ENCODE data around the gene RNU1-2. TPM values are rescaled to one million over a fixed set of nuclear protein-coding genes. Genes with fewer than 3 reads are reported as not detected.
A peak's percentile ranks its signal among the peaks of the same experiment; 100 is the strongest.

Gene RNU1-2
- total and polyA plus RNA-seq, 8 donors, result under 0.01 to 9,966 (median under 0.01) TPM; not detected in 3

- peak overlapping the region in 4 of 5 donors; percentile 88 to 98 (median 91) for H3K27ac ChIP-seq
- intact Hi-C loops (cut with DNase I; ENCODE audit: low total_unique reads), result no loop called here
- H3K36me3 ChIP-seq, result no peaks in the 10 kb centered on the region
- no peak for TF ChIP-seq CTCF (IDR thresholded peaks at IDR 0.05)
- TF ChIP-seq EP300 (IDR thresholded peaks at IDR 0.05), result no peak
- TF ChIP-seq POLR2A (IDR thresholded peaks at IDR 0.05), result no peak
- no peak for TF ChIP-seq POLR2AphosphoS5 (IDR thresholded peaks at IDR 0.05)
- H3K4me3 ChIP-seq, result peak overlapping the region; percentile 38 to 47 (median 46)
- no peaks in the 10 kb centered on the region for H3K27me3 ChIP-seq
- H3K9me3 ChIP-seq, result peaks cover 0 to 15% (median 5%) of the 10 kb centered on the region in 4 donors
- DNase-seq, result peak in 1 of 2 donors; percentile 41
- H3K4me1 ChIP-seq, result peaks cover 0 to 19% (median 18%) of the 10 kb centered on the region in 4 donors
Measured at GRCh38 chr1:16903458-16903796, 7.6 kb downstream of the RNU1-2 start.

- Histone ChIP-seq H3K4me3 (peak overlapping the region; percentile 38 to 47 (median 46)), H3K9me3 (peaks cover 0 to 15% (median 5%) of the 10 kb centered on the region in 4 donors), H3K27me3 (no peaks in the 10 kb centered on the region), H3K4me1 (peaks cover 0 to 19% (median 18%) of the 10 kb centered on the region in 4 donors), H3K36me3 (no peaks in the 10 kb centered on the region), H3K27ac (peak overlapping the region; percentile 88 to 98 (median 92))
- intact Hi-C loops (cut with DNase I; ENCODE audit: low total_unique reads), result no loop called here
- TF ChIP-seq POLR2A (IDR thresholded peaks at IDR 0.05) (no peak), EP300 (IDR thresholded peaks at IDR 0.05) (peak; percentile 28), CTCF (IDR thresholded peaks at IDR 0.05) (peak in 1 of 7 experiments; percentile 19), POLR2AphosphoS5 (IDR thresholded peaks at IDR 0.05) (peak in 2 of 3 donors; percentile 62 to 87)
- peak; percentile 99 to 100 for DNase-seq
- 0 to 1% (median 1%) methylated on average over 27 of the region's 27 CpGs for WGBS, 5 donors
Measured at GRCh38 chr1:16904560-16905109, 8.9 kb downstream of the RNU1-2 start.

- Histone ChIP-seq H3K27me3 (no peaks in the 10 kb centered on the region), H3K4me1 (peaks cover 0 to 19% (median 18%) of the 10 kb centered on the region in 4 donors), H3K9me3 (peaks cover 0 to 15% (median 5%) of the 10 kb centered on the region in 4 donors), H3K4me3 (peak overlapping the region; percentile 38 to 47 (median 46)), H3K36me3 (no peaks in the 10 kb centered on the region), H3K27ac (peak overlapping the region; percentile 88 to 98 (median 92))
- DNase-seq, result no peak
- 4 to 8% (median 6%) methylated on average over 12 of the region's 12 CpGs for WGBS, 5 donors
- intact Hi-C loops (cut with DNase I; ENCODE audit: low total_unique reads), result no loop called here
- TF ChIP-seq POLR2AphosphoS5 (IDR thresholded peaks at IDR 0.05), result peak; percentile 90 to 100 (median 99)
- no peak for TF ChIP-seq EP300 (IDR thresholded peaks at IDR 0.05)
- peak in 3 of 4 donors; percentile 10 to 99 (median 96) for TF ChIP-seq POLR2A (IDR thresholded peaks at IDR 0.05)
Measured at GRCh38 chr1:16905110-16905867, 9.5 kb downstream of the RNU1-2 start.

- peaks cover 0 to 15% (median 5%) of the 10 kb centered on the region in 4 donors for H3K9me3 ChIP-seq
- H3K4me1 ChIP-seq, result peaks cover 0 to 19% (median 16%) of the 10 kb centered on the region in 4 donors
- no peak for DNase-seq
- no peak for TF ChIP-seq CTCF (IDR thresholded peaks at IDR 0.05)
- TF ChIP-seq EP300 (IDR thresholded peaks at IDR 0.05), result no peak
- peak overlapping the region; percentile 83 to 98 (median 90) for H3K27ac ChIP-seq
- intact Hi-C loops (cut with DNase I; ENCODE audit: low total_unique reads), result no loop called here
- no peaks in the 10 kb centered on the region for H3K27me3 ChIP-seq
- H3K4me3 ChIP-seq, result no peak overlapping the region
- H3K36me3 ChIP-seq, result no peaks in the 10 kb centered on the region
- WGBS, 5 donors, result 74 to 86% (median 82%) methylated on average over 11 of the region's 11 CpGs
Measured at GRCh38 chr1:16905868-16906702, 10.3 kb downstream of the RNU1-2 start.
